Breast epithelium (tissue), 4 donors: ENCODE data around the gene ULK1. TPM values are rescaled to one million over a fixed set of nuclear protein-coding genes. Genes with fewer than 3 reads are reported as not detected.
"Not testable (repeated sequence)": the region's sequence is repeated elsewhere in the genome, so short reads cannot be mapped to it uniquely, and the experiment has no call there.

Experiments
- DNase-seq, 2 donors: peaks; one replicate each; pipeline ENCODE4 v3.0.0-alpha.2; 2019; ENCODE audit warnings: low spot score in 2 of 2
- H3K27ac ChIP-seq, 2 donors: fragments of 200-600 bp; sonication (generic) in 1 of 2; one replicate each; pipeline ENCODE4 v1.5.1; 2016 to 2019; ENCODE audit warnings: mild to moderate bottlenecking in 1 of 2
- H3K27me3 ChIP-seq, 2 donors: fragments of 200-600 bp; sonication (generic) in 1 of 2; one replicate each; pipeline versions ENCODE4 v1.5.1 to v1.6.0; 2017 to 2019; ENCODE audit warnings: control low read depth in 1 of 2, mild to moderate bottlenecking in 1 of 2
- H3K36me3 ChIP-seq: fragments of 200-600 bp; one replicate; pipeline ENCODE4 v1.5.1; 2019
- H3K4me1 ChIP-seq, 2 donors: fragments of 200-600 bp; sonication (generic); one replicate each; pipeline ENCODE4 v1.5.1; 2016 to 2019; ENCODE audit warnings: control low read depth in 1 of 2
- H3K4me3 ChIP-seq, 3 donors: fragments of 200-600 bp; sonication (generic); 1 replicate in 2 of 3; 2 replicates in 1 of 3; pipeline ENCODE4 v1.5.1; 2016 to 2019; ENCODE audit warnings: mild to moderate bottlenecking in 3 of 3, moderate library complexity in 2 of 3
- H3K9me3 ChIP-seq, 2 donors: fragments of 200-600 bp; sonication (generic) in 1 of 2; one replicate each; pipeline ENCODE4 v1.5.1; 2016 to 2019; ENCODE audit warnings: control low read depth in 1 of 2
- CTCF ChIP-seq, 3 donors: fragments of 450-650 bp; IDR thresholded peaks; one replicate each; pipeline ENCODE4 v1.5.1; 2016 to 2017; ENCODE audit warnings: antibody characterized with exemption in 3 of 3, mild to moderate bottlenecking in 3 of 3, moderate library complexity in 3 of 3
- POLR2A ChIP-seq: fragments of 450-650 bp; IDR thresholded peaks from one replicate; pipeline ENCODE4 v1.6.1; 2016; ENCODE audit warnings: antibody characterized with exemption, mild to moderate bottlenecking, moderate library complexity
- POLR2AphosphoS5 ChIP-seq, 3 donors: sonication (generic); formaldehyde crosslinking; IDR thresholded peaks; one replicate each; pipeline ENCODE4 v1.6.1; 2017; ENCODE audit warnings: antibody characterized with exemption in 3 of 3
- intact Hi-C: fragments of 100-400 bp; cut with DNase I; formaldehyde crosslinking; loops from one replicate; pipeline ENCODE4 v1.15.1; 2023; ENCODE audit warnings: low total_unique reads
- total RNA-seq, 3 donors: library from RNA; depleted of rRNA; stranded (reverse); fragments of >200 nt; gene quantifications; one replicate each; pipeline ENCODE4 v1.1.0, GENCODE V29; 2016

The ULK1 gene
- total RNA-seq, 3 donors from 2014 or later: 14.8 to 18.6 (median 17.0) TPM

- Histone ChIP-seq H3K9me3 (no peaks in the 10 kb centered on the region), H3K36me3 (no peaks in the 10 kb centered on the region), H3K4me1 (no peaks in the 10 kb centered on the region), H3K4me3 (no peak overlapping the region), H3K27me3 (no peaks in the 10 kb centered on the region), H3K27ac (no peak overlapping the region)
- no peak for DNase-seq
- no peak for TF ChIP-seq POLR2A
- TF ChIP-seq POLR2AphosphoS5 (IDR thresholded peaks at IDR 0.05): no peak
- TF ChIP-seq CTCF (IDR thresholded peaks at IDR 0.05): no peak
- intact Hi-C loops: no loop called here
Measured at GRCh38 chr12:131873293-131873692, 21.1 kb upstream of the ULK1 start.

- H3K4me3 ChIP-seq, intact Hi-C loops, H3K4me1 ChIP-seq: not testable (repeated sequence)
Measured at GRCh38 chr12:131874972-131875371, 19.4 kb upstream of the ULK1 start.

GRCh38 chr12:131877216-131877615 lies 17.2 kb upstream of the ULK1 start:
- intact Hi-C loops, H3K4me3 ChIP-seq, H3K27ac ChIP-seq, H3K4me1 ChIP-seq, H3K9me3 ChIP-seq, H3K36me3 ChIP-seq, DNase-seq, H3K27me3 ChIP-seq: not testable (repeated sequence)

More at GRCh38 chr12:131874972-131875371, 19.4 kb upstream of the ULK1 start:
- not testable (repeated sequence) for H3K27me3 ChIP-seq, H3K27ac ChIP-seq, H3K9me3 ChIP-seq, H3K36me3 ChIP-seq, DNase-seq

- intact Hi-C loops, H3K36me3 ChIP-seq, DNase-seq, H3K4me1 ChIP-seq, H3K27ac ChIP-seq, H3K27me3 ChIP-seq, H3K4me3 ChIP-seq, H3K9me3 ChIP-seq: not testable (repeated sequence)
Measured at GRCh38 chr12:131878436-131878835, 16.0 kb upstream of the ULK1 start.

- no peak for TF ChIP-seq POLR2AphosphoS5 (IDR thresholded peaks at IDR 0.05)
- TF ChIP-seq CTCF (IDR thresholded peaks at IDR 0.05): no peak
- TF ChIP-seq POLR2A: no peak
- DNase-seq: no peak
- intact Hi-C loops: no loop called here
- H3K27me3 ChIP-seq: no peaks in the 10 kb centered on the region
- H3K9me3 ChIP-seq: peaks cover 0 to 5% of the 10 kb centered on the region in 2 donors
- no peaks in the 10 kb centered on the region for H3K4me1 ChIP-seq
- H3K36me3 ChIP-seq: no peaks in the 10 kb centered on the region
- H3K27ac ChIP-seq: no peak overlapping the region
- H3K4me3 ChIP-seq: no peak overlapping the region
Measured at GRCh38 chr12:131882804-131883520, 11.5 kb upstream of the ULK1 start.

GRCh38 chr12:131883521-131883900 lies 10.9 kb upstream of the ULK1 start:
- H3K9me3 ChIP-seq: peaks cover 0 to 5% of the 10 kb centered on the region in 2 donors
- H3K27me3 ChIP-seq: no peaks in the 10 kb centered on the region
- TF ChIP-seq POLR2A (no peak), CTCF (IDR thresholded peaks at IDR 0.05) (no peak), POLR2AphosphoS5 (IDR thresholded peaks at IDR 0.05) (no peak)
- H3K4me3 ChIP-seq: no peak overlapping the region
- no peaks in the 10 kb centered on the region for H3K36me3 ChIP-seq
- DNase-seq: no peak
- no peaks in the 10 kb centered on the region for H3K4me1 ChIP-seq
- intact Hi-C loops: no loop called here
- no peak overlapping the region for H3K27ac ChIP-seq

- H3K27me3 ChIP-seq, H3K4me1 ChIP-seq, H3K27ac ChIP-seq, H3K9me3 ChIP-seq, DNase-seq, H3K36me3 ChIP-seq, H3K4me3 ChIP-seq, intact Hi-C loops: not testable (repeated sequence)
Measured at GRCh38 chr12:131885076-131885475, 9.3 kb upstream of the ULK1 start.
